ENCODE measurements around the gene ZBED1.

The ZBED1 gene

GRCh38 chrX:2539586-2539985, 38.8 kb upstream of the ZBED1 start:
- TF ChIP-seq TAF1 (IDR thresholded peaks at IDR 0.05; ENCODE audit: borderline replicate concordance, insufficient read depth, low read length) (no peak), REST (IDR thresholded peaks at IDR 0.05; ENCODE audit: insufficient read depth in 1 of 2, low read depth in 2 of 2, low read length in 2 of 2) (no peak)

GRCh38 chrX:2538031-2538757, 37.4 kb upstream of the ZBED1 start:
- TF ChIP-seq POLR2AphosphoS5 (IDR thresholded peaks at IDR 0.05; ENCODE audit: low read depth, low read length): no peak
- TF ChIP-seq TAF1 (IDR thresholded peaks at IDR 0.05; ENCODE audit: borderline replicate concordance, insufficient read depth, low read length): no peak
- no peak for TF ChIP-seq REST (IDR thresholded peaks at IDR 0.05; ENCODE audit: insufficient read depth in 1 of 2, low read depth in 2 of 2, low read length in 2 of 2)
- no peak for TF ChIP-seq FOXP2 (optimal IDR thresholded peaks at IDR 0.05; ENCODE audit: borderline replicate concordance, extremely low read depth, extremely low read length, insufficient read depth)

GRCh38 chrX:2536974-2537373, 36.2 kb upstream of the ZBED1 start:
- TF ChIP-seq POLR2AphosphoS5 (IDR thresholded peaks at IDR 0.05; ENCODE audit: low read depth, low read length) (no peak), SIN3A (IDR thresholded peaks at IDR 0.05; ENCODE audit: borderline replicate concordance, insufficient read depth, low read length) (no peak), REST (IDR thresholded peaks at IDR 0.05; ENCODE audit: insufficient read depth in 1 of 2, low read depth in 2 of 2, low read length in 2 of 2) (no peak), TAF1 (IDR thresholded peaks at IDR 0.05; ENCODE audit: borderline replicate concordance, insufficient read depth, low read length) (no peak), FOXP2 (optimal IDR thresholded peaks at IDR 0.05; ENCODE audit: borderline replicate concordance, extremely low read depth, extremely low read length, insufficient read depth) (no peak)

GRCh38 chrX:2536141-2536540, 35.4 kb upstream of the ZBED1 start:
- TF ChIP-seq FOXP2 (optimal IDR thresholded peaks at IDR 0.05; ENCODE audit: borderline replicate concordance, extremely low read depth, extremely low read length, insufficient read depth) (no peak), TAF1 (IDR thresholded peaks at IDR 0.05; ENCODE audit: borderline replicate concordance, insufficient read depth, low read length) (no peak), REST (IDR thresholded peaks at IDR 0.05; ENCODE audit: insufficient read depth in 1 of 2, low read depth in 2 of 2, low read length in 2 of 2) (no peak), SIN3A (IDR thresholded peaks at IDR 0.05; ENCODE audit: borderline replicate concordance, insufficient read depth, low read length) (no peak), POLR2AphosphoS5 (IDR thresholded peaks at IDR 0.05; ENCODE audit: low read depth, low read length) (no peak)

GRCh38 chrX:2533424-2533823, 32.6 kb upstream of the ZBED1 start:
- no peak for TF ChIP-seq POLR2AphosphoS5 (IDR thresholded peaks at IDR 0.05; ENCODE audit: low read depth, low read length)
- no peak for TF ChIP-seq TAF1 (IDR thresholded peaks at IDR 0.05; ENCODE audit: borderline replicate concordance, insufficient read depth, low read length)
- no peak for TF ChIP-seq SIN3A (IDR thresholded peaks at IDR 0.05; ENCODE audit: borderline replicate concordance, insufficient read depth, low read length)
- TF ChIP-seq REST (IDR thresholded peaks at IDR 0.05; ENCODE audit: insufficient read depth in 1 of 2, low read depth in 2 of 2, low read length in 2 of 2): no peak
- TF ChIP-seq FOXP2 (optimal IDR thresholded peaks at IDR 0.05; ENCODE audit: borderline replicate concordance, extremely low read depth, extremely low read length, insufficient read depth): no peak
